IMR-90 (cell line): ENCODE data around the gene EVI5. TPM values are rescaled to one million over a fixed set of nuclear protein-coding genes. Genes with fewer than 3 reads are reported as not detected.

Experiments used
- ATAC-seq: fragments of 200-7000 bp; cut with Tn5 transposase; 2 replicates; pipeline ENCODE4 v1.9.1; 2020; ENCODE audit warnings: low read depth, mild to moderate bottlenecking, moderate library complexity
- BruUV-seq: library from RNA; stranded (reverse); fragments of 400-500 nt; replicated peaks from 2 replicates; lab custom pipeline; 2021; lab: Mats Ljungman, UMichigan
- CTCF ChIA-PET: fragments of 300-600 bp; formaldehyde crosslinking; extraction: SDS; loops from one replicate; lab custom pipeline; 2021; ENCODE audit warnings: antibody characterized with exemption; lab: Yijun Ruan, JAX
- POLR2A ChIA-PET: fragments of 300-600 bp; sonication (Branson Sonifier 250); formaldehyde crosslinking; loops from one replicate; lab custom pipeline; 2022; ENCODE audit warnings: antibody characterized with exemption; ENCODE audit not compliant: unreplicated experiment; lab: Charles Lee
- DNase-seq: peaks from one replicate; pipeline ENCODE4 v3.0.0; 2013
- H2AFZ ChIP-seq: replicated peaks from 2 replicates; pipeline ENCODE3; 2013; ENCODE audit warnings: low read length, mild to moderate bottlenecking; ENCODE audit not compliant: poor library complexity
- H2AK5ac ChIP-seq: 2 replicates; pipeline ENCODE4 v1.6.1; 2013; ENCODE audit warnings: low read depth, low read length, inconsistent platforms
- H2AK9ac ChIP-seq: replicated peaks from 2 replicates; pipeline ENCODE3; 2013; ENCODE audit warnings: mild to moderate bottlenecking, low read depth, low read length, moderate library complexity; ENCODE audit not compliant: poor library complexity
- H2BK120ac ChIP-seq: 2 replicates; pipeline ENCODE4 v1.6.1; 2013; ENCODE audit warnings: low read depth, low read length, inconsistent platforms
- H2BK15ac ChIP-seq: 3 replicates; pipeline ENCODE4 v1.6.1; 2013; ENCODE audit warnings: low read depth, low read length, inconsistent platforms
- H2BK20ac ChIP-seq: 2 replicates; pipeline ENCODE4 v1.6.1; 2013; ENCODE audit warnings: low read depth, mild to moderate bottlenecking, inconsistent platforms, low read length, moderate library complexity
- H2BK5ac ChIP-seq: 2 replicates; pipeline ENCODE4 v1.6.1; 2013; ENCODE audit warnings: mild to moderate bottlenecking, low read depth, low read length, inconsistent platforms; ENCODE audit not compliant: poor library complexity, severe bottlenecking
- H3K14ac ChIP-seq: replicated peaks from 2 replicates; pipeline ENCODE4 v1.6.1; 2013; ENCODE audit warnings: low read depth, low read length, inconsistent platforms
- H3K18ac ChIP-seq: 2 replicates; pipeline ENCODE4 v1.6.1; 2013; ENCODE audit warnings: low read depth, low read length, control low read depth
- H3K23ac ChIP-seq: 2 replicates; pipeline ENCODE4 v1.6.1; 2013; ENCODE audit warnings: low read depth, low read length, inconsistent platforms
- H3K27ac ChIP-seq: 2 replicates; pipeline ENCODE4 v1.5.1; 2013; ENCODE audit warnings: mild to moderate bottlenecking, control low read depth, low read length; ENCODE audit not compliant: insufficient read depth
- H3K27me3 ChIP-seq: 2 replicates; pipeline ENCODE4 v1.6.1; 2013; ENCODE audit warnings: low read length; ENCODE audit not compliant: control insufficient read depth, insufficient read depth
- H3K36me3 ChIP-seq: 2 replicates; pipeline ENCODE4 v1.6.1; 2013; ENCODE audit warnings: low read length, mixed read lengths; ENCODE audit not compliant: control insufficient read depth, insufficient read depth
- H3K4ac ChIP-seq: 2 replicates; pipeline ENCODE4 v1.6.1; 2013; ENCODE audit warnings: low read depth, low read length, inconsistent platforms
- H3K4me1 ChIP-seq: 2 replicates; pipeline ENCODE4 v1.6.1; 2013; ENCODE audit warnings: low read length, mixed read lengths; ENCODE audit not compliant: control insufficient read depth, insufficient read depth
- H3K4me2 ChIP-seq: 2 replicates; pipeline ENCODE4 v1.6.1; 2013; ENCODE audit warnings: low read depth, mild to moderate bottlenecking, control low read depth, low read length, moderate library complexity
- H3K4me3 ChIP-seq: 2 replicates; pipeline ENCODE4 v1.5.1; 2013; ENCODE audit warnings: low read depth, mild to moderate bottlenecking, control low read depth, low read length, moderate library complexity; ENCODE audit not compliant: insufficient read depth
- H3K56ac ChIP-seq: 2 replicates; pipeline ENCODE4 v1.6.1; 2013; ENCODE audit warnings: low read length, inconsistent platforms; ENCODE audit not compliant: insufficient read depth; ENCODE audit errors: extremely low read depth
- H3K79me1 ChIP-seq, 2 experiments: 2 replicates each; pipeline ENCODE4 v1.6.1; 2013; ENCODE audit warnings: low read length in 2 of 2, inconsistent platforms in 1 of 2, low read depth in 1 of 2
- H3K9ac ChIP-seq: 2 replicates; pipeline ENCODE4 v1.6.1; 2013; ENCODE audit warnings: low read depth, low read length, control low read depth
- H3K9me1 ChIP-seq: 2 replicates; pipeline ENCODE4 v1.6.1; 2013; ENCODE audit warnings: low read length, inconsistent platforms; ENCODE audit not compliant: insufficient read depth
- H3K9me3 ChIP-seq: 2 replicates; pipeline ENCODE4 v1.6.1; 2013; ENCODE audit warnings: low read length; ENCODE audit not compliant: control insufficient read depth, insufficient read depth
- H4K20me1 ChIP-seq: 2 replicates; pipeline ENCODE4 v1.6.1; 2013; ENCODE audit warnings: low read length, inconsistent platforms; ENCODE audit not compliant: insufficient read depth
- H4K5ac ChIP-seq: 2 replicates; pipeline ENCODE4 v1.6.1; 2013; ENCODE audit warnings: mild to moderate bottlenecking, low read depth, low read length, control low read depth
- H4K8ac ChIP-seq, 2 experiments: 2 replicates each; pipeline ENCODE4 v1.6.1; 2013; ENCODE audit warnings: low read depth in 2 of 2, low read length in 2 of 2, control low read depth in 1 of 2, inconsistent platforms in 1 of 2
- H4K91ac ChIP-seq: 2 replicates; pipeline ENCODE4 v1.6.1; 2013; ENCODE audit warnings: low read depth, low read length, inconsistent platforms; ENCODE audit not compliant: insufficient read depth
- CEBPB ChIP-seq: IDR thresholded peaks from 2 replicates; pipeline ENCODE4 v1.6.1; 2012; ENCODE audit warnings: low read depth, low read length, improper control_type of control experiment
- ELK1 ChIP-seq: fragments of 150-350 bp; IDR thresholded peaks from 2 replicates; pipeline ENCODE4 v1.6.1; 2016; ENCODE audit warnings: low read depth, mild to moderate bottlenecking, low read length, moderate library complexity, borderline replicate concordance
- MAFK ChIP-seq: IDR thresholded peaks from 2 replicates; pipeline ENCODE4 v1.6.1; 2012; ENCODE audit warnings: low read depth, low read length, improper control_type of control experiment
- NFE2L2 ChIP-seq: fragments of 150-350 bp; IDR thresholded peaks from 2 replicates; pipeline ENCODE4 v1.6.1; 2016; ENCODE audit warnings: low read depth, mild to moderate bottlenecking, low read length
- RCOR1 ChIP-seq: IDR thresholded peaks from 2 replicates; pipeline ENCODE4 v1.6.1; 2012; ENCODE audit warnings: mild to moderate bottlenecking, low read length, improper control_type of control experiment; ENCODE audit not compliant: insufficient replicate concordance
- RFX5 ChIP-seq: IDR thresholded peaks from 2 replicates; pipeline ENCODE4 v1.8.0; 2012; ENCODE audit warnings: low read depth, mild to moderate bottlenecking, low read length, moderate library complexity
- WGBS, 2 experiments: methylation state at CpG; one replicate each; pipeline versions ENCODE4 v1.1.5 to v1.1.7; 2013; ENCODE audit warnings: missing lambda C conversion rate in 2 of 2; ENCODE audit not compliant: insufficient read length in 1 of 2; ENCODE audit errors: extremely low coverage in 2 of 2; 5-methylcytosine and 5-hydroxymethylcytosine counted together
- dilution Hi-C: fragments of 300-500 bp; cut with HindIII; formaldehyde crosslinking; loops from one replicate; pipeline ENCODE4 v1.14.3; 2018; ENCODE audit warnings: low sequenced_read_pairs; ENCODE audit not compliant: unreplicated experiment
- in situ Hi-C: fragments of 300-500 bp; cut with MboI; formaldehyde crosslinking; loops from 3 replicates; pipeline ENCODE4 v1.14.3; 2019; ENCODE audit warnings: low sequenced_read_pairs, inconsistent platforms, mixed read lengths
- intact Hi-C: fragments of 100-400 bp; cut with micrococcal nuclease; formaldehyde crosslinking; loops from 2 replicates; pipeline ENCODE4 v1.10.0; 2022
- polyA plus RNA-seq, 3 experiments: library from polyadenylated mRNA; depleted of rRNA; stranded (reverse); fragments of >200 nt; gene quantifications; 2 replicates each; pipeline ENCODE4 v1.2.3, GENCODE V29; 2012; ENCODE audit warnings: low replicate concordance in 1 of 3
- total RNA-seq: library from RNA; depleted of rRNA; stranded (reverse); fragments of >200 nt; gene quantifications from 2 replicates; pipeline ENCODE4 v1.2.3, GENCODE V29; 2012

EVI5 gene
- total and polyA plus RNA-seq, 2 of the 4 experiments (the other 2 are of a cell fraction): 13.9 to 26.9 TPM

DNA sequence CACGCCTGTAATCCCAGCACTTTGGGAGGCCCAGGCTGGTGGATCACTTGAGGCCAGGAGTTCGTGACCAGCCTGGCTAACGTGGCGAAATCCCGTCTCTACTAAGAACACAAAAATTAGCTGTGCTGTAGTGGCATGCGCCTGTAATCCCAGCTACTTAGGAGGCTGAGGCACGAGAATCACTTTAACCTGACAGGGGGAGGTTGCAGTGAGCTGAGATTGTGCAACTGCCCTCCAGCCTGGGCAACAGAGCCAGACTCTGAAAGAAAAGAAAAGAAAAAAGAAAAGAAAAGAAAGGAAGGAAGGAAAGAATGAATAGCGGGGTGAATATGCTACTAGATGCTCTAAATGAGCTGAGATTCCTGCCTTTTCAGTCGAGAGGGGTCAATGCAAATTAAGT lies 305.3 kb downstream of the EVI5 start:
- peaks cover 5% of the 10 kb centered on the region; the same call in 1 of the 2 replicates for H3K4me1 ChIP-seq
- no peak overlapping the region for H3K56ac ChIP-seq
- no TSS peak for BruUV-seq
- peak overlapping the region; percentile 15; the same call in 1 of the 2 replicates for H3K23ac ChIP-seq
- H2AK5ac ChIP-seq: no peak overlapping the region
- peaks cover 17% of the 10 kb centered on the region for H4K20me1 ChIP-seq
- H2BK20ac ChIP-seq: no peak overlapping the region
- WGBS, 2 experiments: 55% methylated on average over 2 of the region's 9 CpGs; no CpG with 5 or more reads in 1 of the 2 experiments
- H2AK9ac ChIP-seq: no peak overlapping the region
- peaks cover 7% of the 10 kb centered on the region; the same call in 1 of the 2 replicates for H3K9me1 ChIP-seq
- H3K79me1 ChIP-seq: no peaks in the 10 kb centered on the region
- CTCF ChIA-PET: no interaction called here
- no peak overlapping the region for H2BK120ac ChIP-seq
- TF ChIP-seq ELK1: no peak
- no peak for TF ChIP-seq MAFK
- TF ChIP-seq CEBPB: no peak
- TF ChIP-seq RFX5: no peak
- no peak for TF ChIP-seq NFE2L2
- TF ChIP-seq RCOR1: no peak
- intact Hi-C loops (no loop called here), in situ Hi-C loops (no loop called here), dilution Hi-C loops (no loop called here)
- POLR2A ChIA-PET: no interaction called here
- no peak overlapping the region for H4K91ac ChIP-seq
- H3K27me3 ChIP-seq: peaks cover 94% of the 10 kb centered on the region
- no peak overlapping the region for H2AFZ ChIP-seq
- H3K14ac ChIP-seq: no peak overlapping the region
- no peak overlapping the region for H3K27ac ChIP-seq
- no peaks in the 10 kb centered on the region for H3K36me3 ChIP-seq
- H3K4me3 ChIP-seq: no peak overlapping the region
- DNase-seq (no peak), ATAC-seq (no peak)
- no peak overlapping the region for H2BK5ac ChIP-seq
- no peak overlapping the region for H4K5ac ChIP-seq
- no peak overlapping the region for H3K4me2 ChIP-seq
- H3K4ac ChIP-seq: no peak overlapping the region
- no peak overlapping the region for H4K8ac ChIP-seq
- no peak overlapping the region for H2BK15ac ChIP-seq
- H3K18ac ChIP-seq: no peak overlapping the region
- H3K9ac ChIP-seq: no peak overlapping the region
- peaks cover 15% of the 10 kb centered on the region; the same call in 1 of the 2 replicates for H3K9me3 ChIP-seq
